ENCODE results near the gene PRDX5. TPM values are rescaled to one million over a fixed set of nuclear protein-coding genes. Genes with fewer than 3 reads are reported as not detected.

Gene PRDX5
- total RNA-seq, 1 donor from 2014 or later: 119 TPM

GRCh38 chr11:64341851-64342791, 24.2 kb downstream of the PRDX5 start:
- intact Hi-C loops (cut with micrococcal nuclease): loop anchor here (1.0 kb wide), 3 partner anchors 17 to 37 kb away; partner anchors contain the start of genes ESRRA, RPS6KA4 and TRMT112

GRCh38 chr11:64342869-64343745, 25.2 kb downstream of the PRDX5 start:
- intact Hi-C loops (cut with micrococcal nuclease): loop anchor here (1.0 kb wide), 3 partner anchors 16 to 38 kb away; partner anchors contain the start of genes ESRRA, RPS6KA4 and TRMT112

- intact Hi-C loops (cut with micrococcal nuclease): no loop called here
Measured at GRCh38 chr11:64343767-64344559, 26.0 kb downstream of the PRDX5 start.

- intact Hi-C loops (cut with micrococcal nuclease): no loop called here
Measured at GRCh38 chr11:64344787-64345186, 26.9 kb downstream of the PRDX5 start.

GRCh38 chr11:64347193-64347867, 29.4 kb downstream of the PRDX5 start:
- intact Hi-C loops (cut with micrococcal nuclease): no loop called here

GRCh38 chr11:64348383-64349024, 30.6 kb downstream of the PRDX5 start:
- intact Hi-C loops (cut with micrococcal nuclease): no loop called here

- intact Hi-C loops (cut with micrococcal nuclease): no loop called here
Measured at GRCh38 chr11:64349025-64349387, 31.1 kb downstream of the PRDX5 start.

GRCh38 chr11:64349404-64349803, 31.5 kb downstream of the PRDX5 start:
- intact Hi-C loops (cut with micrococcal nuclease): no loop called here

GRCh38 chr11:64351136-64351631, 33.3 kb downstream of the PRDX5 start:
- intact Hi-C loops (cut with micrococcal nuclease): no loop called here

- intact Hi-C loops (cut with micrococcal nuclease): no loop called here
Measured at GRCh38 chr11:64352099-64352994, 34.4 kb downstream of the PRDX5 start.

GRCh38 chr11:64352995-64353714, 35.2 kb downstream of the PRDX5 start:
- intact Hi-C loops (cut with micrococcal nuclease): no loop called here

GRCh38 chr11:64353715-64354506, 36.0 kb downstream of the PRDX5 start:
- intact Hi-C loops (cut with micrococcal nuclease): no loop called here

- intact Hi-C loops (cut with micrococcal nuclease): no loop called here
Measured at GRCh38 chr11:64355078-64355940, 37.4 kb downstream of the PRDX5 start.

- intact Hi-C loops (cut with micrococcal nuclease): no loop called here
Measured at GRCh38 chr11:64356498-64357411, 38.8 kb downstream of the PRDX5 start.

- intact Hi-C loops (cut with micrococcal nuclease): no loop called here
Measured at GRCh38 chr11:64357446-64357845, 39.5 kb downstream of the PRDX5 start.

Measured in T-helper 2 cell treated with Interferon-gamma antibody and Interleukin-4, amounts not matched to agents 100 ng/mL and 5 ng/mL, for 36 hours (primary cell).